ENCODE measurements around the gene TMEM150A.

DNA sequence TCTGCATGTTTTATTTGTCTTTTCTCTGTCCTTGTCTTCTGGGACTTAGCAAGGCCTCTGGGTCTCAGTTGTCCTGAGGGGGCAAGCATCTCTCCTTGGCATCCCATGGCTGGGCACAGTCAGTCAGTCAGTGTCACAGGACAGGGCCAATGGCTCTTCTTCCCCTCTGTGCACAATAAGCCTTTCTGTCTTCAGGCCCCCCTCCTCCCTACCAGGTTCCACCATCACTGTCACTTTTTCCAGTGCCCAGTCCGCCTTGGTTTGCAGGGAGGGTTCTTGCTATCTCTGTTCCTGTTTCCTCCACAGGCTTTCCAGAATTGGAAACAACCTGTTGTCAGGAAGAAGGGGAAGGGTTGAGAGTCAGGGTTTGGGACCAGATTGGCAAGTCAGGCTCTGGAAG, 20.0 kb downstream of the TMEM150A start:
- TF ChIP-seq, protein P1, sequence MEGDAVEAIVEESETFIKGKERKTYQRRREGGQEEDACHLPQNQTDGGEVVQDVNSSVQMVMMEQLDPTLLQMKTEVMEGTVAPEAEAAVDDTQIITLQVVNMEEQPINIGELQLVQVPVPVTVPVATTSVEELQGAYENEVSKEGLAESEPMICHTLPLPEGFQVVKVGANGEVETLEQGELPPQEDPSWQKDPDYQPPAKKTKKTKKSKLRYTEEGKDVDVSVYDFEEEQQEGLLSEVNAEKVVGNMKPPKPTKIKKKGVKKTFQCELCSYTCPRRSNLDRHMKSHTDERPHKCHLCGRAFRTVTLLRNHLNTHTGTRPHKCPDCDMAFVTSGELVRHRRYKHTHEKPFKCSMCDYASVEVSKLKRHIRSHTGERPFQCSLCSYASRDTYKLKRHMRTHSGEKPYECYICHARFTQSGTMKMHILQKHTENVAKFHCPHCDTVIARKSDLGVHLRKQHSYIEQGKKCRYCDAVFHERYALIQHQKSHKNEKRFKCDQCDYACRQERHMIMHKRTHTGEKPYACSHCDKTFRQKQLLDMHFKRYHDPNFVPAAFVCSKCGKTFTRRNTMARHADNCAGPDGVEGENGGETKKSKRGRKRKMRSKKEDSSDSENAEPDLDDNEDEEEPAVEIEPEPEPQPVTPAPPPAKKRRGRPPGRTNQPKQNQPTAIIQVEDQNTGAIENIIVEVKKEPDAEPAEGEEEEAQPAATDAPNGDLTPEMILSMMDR (IDR thresholded peaks at IDR 0.05): no peak
- no peak for TF ChIP-seq POLR2A (IDR thresholded peaks at IDR 0.05)

All from testis (tissue), 2 donors.